A549 (cell line): ENCODE measurements around the gene NT5DC2.

ENCODE experiments used
- EP300 ChIP-seq, 2 experiments: fragments of >200 bp; sonication (Bioruptor Twin); formaldehyde crosslinking; IDR thresholded peaks; 2 replicates in 1 of 2; 3 replicates in 1 of 2; pipeline ENCODE4 v1.6.1; 2016 to 2017
- RFX5 ChIP-seq: fragments of 450-650 bp; IDR thresholded peaks from 2 replicates; pipeline ENCODE4 v1.7.1; 2014; ENCODE audit warnings: antibody characterized with exemption, mild to moderate bottlenecking, moderate library complexity

DNA sequence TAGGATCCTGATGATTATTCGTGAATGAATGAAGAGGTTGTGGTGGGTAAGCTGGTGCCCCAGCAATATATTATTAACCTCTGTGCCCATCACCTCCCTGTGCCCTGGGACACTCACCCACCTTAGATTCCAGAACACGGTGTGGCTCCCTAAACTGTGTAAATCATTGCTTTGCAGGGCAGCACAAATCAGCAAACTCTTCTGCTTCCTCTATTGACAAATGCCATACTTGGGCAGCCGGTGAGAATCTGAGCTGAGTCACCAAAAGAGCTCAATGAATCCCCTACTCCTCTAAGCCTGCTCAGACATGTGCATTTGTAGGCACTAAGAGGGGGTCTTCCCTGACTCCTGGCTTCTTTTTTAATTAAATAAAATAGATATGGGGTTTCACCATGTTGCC is 18.4 kb upstream of the NT5DC2 start:
- TF ChIP-seq EP300 (IDR thresholded peaks at IDR 0.05) (no peak), RFX5 (no peak)
